HG03571 (cell line): Measurements from ENCODE around the gene RBBP8.
"Not testable (repeated sequence)": the region's sequence is repeated elsewhere in the genome, so short reads cannot be mapped to it uniquely, and the experiment has no call there.

ENCODE experiments used
- ATAC-seq: cut with Tn5 transposase; IDR thresholded peaks from one replicate; pipeline ENCODE4 v1.9.1; 2021; ENCODE audit not compliant: unreplicated experiment

RBBP8 gene

DNA sequence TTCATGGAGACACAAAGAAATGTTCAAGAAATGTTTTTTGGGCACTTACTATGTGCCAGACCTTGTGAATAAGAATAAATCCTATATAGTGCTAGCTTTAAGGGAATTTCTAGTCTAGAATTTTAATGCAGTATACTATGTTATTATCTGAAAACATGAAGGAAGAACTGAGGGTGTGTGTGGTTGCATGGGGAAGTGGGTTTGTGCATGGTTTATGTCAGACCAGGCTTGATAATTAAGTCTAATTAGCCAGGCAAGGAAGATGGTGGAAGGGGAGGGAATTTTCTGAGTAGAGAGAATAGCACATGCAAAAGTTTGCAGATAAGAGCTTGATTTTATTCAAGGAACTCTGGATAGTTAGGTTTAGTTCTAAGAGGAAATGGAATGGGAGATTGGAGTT, 6.5 kb downstream of the RBBP8 start:
- ATAC-seq = no peak

DNA sequence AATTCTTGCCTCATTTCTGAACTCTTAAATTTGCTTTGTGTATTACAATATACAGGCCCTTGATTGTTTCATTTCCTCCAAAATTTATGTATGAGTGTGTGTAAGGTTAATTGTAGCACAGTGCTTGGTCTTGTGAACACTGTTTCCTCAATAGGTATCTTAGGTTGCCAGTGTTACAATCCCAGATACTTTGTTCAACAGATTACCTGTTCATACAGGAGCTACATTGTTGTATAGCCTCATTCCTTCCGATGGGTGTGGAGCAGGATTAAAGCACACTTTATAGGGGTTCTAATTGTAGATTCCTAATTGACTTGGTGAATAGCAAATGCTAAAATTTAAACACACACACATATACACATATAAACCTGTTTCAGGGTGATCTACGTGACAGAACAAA, 10.7 kb downstream of the RBBP8 start:
- ATAC-seq = no peak

DNA sequence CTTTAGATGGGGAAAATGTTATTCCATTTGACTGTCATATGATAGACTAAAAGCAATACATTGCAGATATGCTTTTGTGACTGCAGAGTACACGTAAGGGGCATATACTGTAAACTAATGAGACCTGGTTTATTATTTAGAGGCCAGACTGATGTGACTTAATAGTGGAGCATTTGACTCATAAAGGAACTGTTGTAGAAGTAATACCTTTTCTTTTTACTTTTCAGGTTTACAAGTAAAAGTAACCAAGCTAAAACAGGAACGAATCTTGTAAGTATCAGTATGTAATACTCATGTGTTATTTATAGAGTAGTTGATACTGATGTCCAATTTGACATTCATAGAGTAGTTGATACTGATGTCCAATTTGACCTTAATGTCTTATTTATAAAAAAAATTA, 13.1 kb downstream of the RBBP8 start:
- no peak for ATAC-seq

DNA sequence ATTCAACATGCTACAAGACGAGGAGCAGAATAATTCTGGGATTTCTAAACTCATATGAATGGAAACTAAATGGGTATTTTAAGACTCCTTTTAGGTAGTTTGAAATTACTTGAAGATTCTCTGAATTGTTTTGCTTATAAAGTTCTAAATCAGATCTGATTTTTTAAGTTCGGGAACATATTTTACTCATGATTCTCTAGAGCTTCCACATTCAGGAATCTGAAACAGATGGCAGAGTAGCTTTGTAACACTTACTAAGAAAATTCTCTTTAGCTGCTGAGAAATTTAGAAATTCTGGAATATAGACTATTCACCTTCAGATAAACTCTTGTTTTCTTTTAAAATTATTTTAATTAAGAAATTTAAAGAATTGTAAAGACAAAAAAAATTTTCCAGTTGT, 13.7 kb downstream of the RBBP8 start:
- ATAC-seq = no peak

DNA sequence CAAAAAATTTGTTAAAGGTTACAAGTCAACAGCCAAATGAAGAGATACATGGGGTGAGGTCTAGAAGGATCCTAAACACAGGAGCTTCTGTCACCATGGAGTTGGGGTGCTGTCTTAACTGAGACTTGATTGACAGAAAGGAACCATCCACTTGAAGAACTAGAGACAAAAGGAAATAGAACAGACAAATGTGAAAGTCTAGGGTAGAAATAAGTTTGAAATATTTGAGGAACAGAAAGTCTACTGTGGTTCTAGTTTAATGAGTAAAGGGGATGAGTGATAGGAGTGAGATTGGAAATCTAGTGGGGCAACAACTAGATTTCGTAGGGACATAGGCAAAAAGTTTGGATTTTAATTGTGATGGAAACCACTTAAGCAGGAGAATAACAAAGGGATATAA, 18.7 kb downstream of the RBBP8 start:
- no peak for ATAC-seq

DNA sequence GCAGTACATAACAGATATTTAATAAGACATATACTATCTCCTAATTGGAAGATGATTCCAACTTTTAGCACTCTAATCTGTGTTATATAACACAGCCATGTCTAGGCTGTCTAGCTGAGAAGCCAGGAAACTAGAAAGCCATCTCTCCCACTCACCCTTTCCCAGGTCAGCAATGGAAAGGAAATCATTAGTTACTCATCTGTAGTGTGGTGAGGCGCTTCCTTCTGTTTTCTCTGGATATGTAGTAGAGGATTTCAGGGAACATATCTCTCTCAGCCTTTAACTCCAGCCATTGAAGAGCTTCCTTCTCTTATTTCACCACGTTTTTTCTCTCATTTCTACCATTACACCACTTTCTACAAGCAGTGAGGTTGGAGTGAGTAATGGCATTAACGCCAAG, 19.4 kb downstream of the RBBP8 start:
- no peak for ATAC-seq

DNA sequence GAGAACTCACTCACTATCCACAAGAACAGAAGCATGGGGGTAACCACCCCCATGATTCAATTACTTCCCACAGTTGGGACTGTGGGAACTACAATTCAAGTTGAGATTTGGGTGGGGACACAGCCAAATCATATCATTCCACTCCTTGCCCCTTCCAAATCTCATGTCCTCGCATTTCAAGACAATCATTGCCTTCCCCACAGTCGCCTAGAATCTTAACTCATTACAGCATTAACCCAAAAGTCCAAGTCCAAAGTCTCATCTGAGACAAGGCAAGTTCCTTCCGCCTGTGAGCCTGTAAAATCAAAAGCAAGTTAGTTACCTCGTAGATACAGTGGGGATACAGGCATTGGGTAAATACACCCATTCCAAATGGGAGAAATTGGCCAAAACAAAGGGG, 20.9 kb downstream of the RBBP8 start:
- not testable (repeated sequence) for ATAC-seq

DNA sequence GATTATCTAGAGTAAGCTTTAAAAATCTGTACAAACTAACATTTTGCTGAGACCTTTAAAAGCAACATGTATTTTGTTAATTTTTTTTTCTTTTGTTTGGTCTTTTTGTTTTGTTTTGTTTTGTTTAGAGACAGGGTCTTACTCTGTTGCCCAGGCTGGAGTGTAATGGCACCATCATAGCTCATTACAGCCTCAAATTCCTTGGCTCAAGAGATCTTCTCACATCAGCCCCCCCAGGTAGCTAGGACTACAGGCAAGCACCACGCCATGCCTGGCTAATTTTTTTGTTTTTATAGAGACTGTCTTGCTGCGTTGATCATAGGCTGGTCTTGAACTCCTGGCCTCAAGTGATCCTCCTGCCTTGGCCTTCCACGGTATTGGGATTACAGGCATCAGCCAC, 23.1 kb downstream of the RBBP8 start:
- ATAC-seq = no peak

DNA sequence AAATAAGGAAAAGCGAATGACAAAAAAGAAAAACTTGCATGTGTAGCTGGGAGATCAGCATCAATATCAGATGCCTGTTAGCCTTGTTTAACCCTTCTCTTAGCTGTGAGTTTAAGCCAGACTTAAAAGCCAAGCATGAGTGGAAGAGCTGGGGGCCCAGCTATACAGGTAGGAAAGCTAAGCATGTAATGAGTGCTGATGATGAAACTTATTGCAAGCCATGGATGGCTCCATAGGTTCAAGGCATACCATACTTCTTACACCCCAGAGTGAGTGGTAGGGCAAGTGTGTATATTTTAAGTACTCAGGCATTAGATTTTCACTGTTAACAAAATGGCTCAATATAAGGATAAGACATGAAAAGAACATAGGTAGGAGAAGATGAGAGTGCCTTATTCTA, 28.0 kb downstream of the RBBP8 start:
- ATAC-seq = no peak

DNA sequence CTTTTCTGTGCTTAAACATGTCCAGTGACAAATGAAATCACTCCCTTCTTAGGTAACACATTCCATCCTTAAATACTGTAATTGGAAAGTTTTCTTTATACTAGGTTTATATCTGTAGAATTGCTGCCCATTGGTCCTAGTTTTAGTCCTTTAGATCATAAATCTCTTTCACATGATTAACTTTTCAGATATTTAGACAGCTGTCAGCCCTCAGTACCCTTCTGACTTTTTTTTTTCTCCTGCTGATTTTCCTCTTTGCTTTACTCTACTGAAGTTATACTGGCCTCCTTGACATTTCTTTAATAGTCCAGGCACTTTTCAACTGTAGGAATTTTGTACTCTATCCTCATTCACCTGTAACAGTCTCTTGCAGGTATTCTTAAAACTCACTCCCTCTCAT, 28.9 kb downstream of the RBBP8 start:
- no peak for ATAC-seq

DNA sequence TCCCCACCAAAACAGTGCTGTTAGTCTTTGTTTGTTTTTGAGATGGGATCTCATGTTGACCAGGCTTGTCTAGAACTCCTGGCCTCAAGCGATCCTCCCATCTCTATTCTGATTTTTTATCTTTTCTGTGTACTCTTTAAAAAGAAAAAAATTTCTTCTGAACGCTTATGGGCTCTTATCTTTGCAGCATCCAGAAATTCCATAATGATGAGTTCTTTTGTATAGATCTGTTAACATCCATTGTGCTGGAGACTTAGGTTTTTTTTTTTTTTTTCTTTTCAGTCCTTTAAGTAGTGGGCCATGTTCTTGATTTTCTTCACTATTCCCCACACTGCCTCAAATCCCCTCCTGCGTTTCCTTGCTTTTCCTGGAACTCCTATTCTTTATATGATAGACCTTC, 31.0 kb downstream of the RBBP8 start:
- ATAC-seq = no peak

DNA sequence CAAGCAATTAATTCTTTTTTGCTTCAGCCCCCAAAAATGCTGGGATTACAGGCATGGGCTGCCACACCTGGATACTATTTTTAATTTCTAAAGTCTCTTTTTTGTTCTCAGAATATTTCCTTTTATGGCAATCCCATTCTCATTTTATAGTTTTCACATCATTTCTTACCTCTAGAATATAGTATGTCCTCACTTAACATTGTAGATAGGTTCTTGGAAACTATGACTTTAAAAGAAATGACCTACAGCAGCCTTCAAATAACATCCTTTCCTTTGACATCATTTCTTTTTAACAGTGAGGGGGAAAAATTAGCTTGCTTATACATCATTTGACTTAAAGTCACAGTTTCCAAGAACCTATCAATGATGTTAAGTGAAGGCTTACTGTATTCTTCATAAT, 31.6 kb downstream of the RBBP8 start:
- no peak for ATAC-seq

DNA sequence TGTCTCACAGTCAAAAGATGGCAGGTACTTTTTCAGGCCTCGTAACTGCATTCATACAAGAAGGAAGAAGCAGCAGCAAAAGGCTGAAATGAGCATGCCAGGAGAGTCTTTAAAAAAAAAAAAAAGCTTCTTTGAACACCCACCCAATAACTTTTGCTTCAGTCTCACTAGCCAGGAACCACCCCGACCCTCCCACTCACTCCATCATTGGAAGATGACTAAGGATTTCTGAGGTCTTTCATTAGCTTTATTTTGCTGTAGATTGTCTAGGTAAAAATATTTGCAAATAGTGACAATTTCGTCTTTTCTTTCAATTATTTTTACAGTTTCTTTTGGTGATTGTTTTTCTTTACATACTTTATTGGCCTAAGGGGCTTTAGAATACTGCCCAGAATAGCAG, 37.9 kb downstream of the RBBP8 start:
- ATAC-seq = no peak

DNA sequence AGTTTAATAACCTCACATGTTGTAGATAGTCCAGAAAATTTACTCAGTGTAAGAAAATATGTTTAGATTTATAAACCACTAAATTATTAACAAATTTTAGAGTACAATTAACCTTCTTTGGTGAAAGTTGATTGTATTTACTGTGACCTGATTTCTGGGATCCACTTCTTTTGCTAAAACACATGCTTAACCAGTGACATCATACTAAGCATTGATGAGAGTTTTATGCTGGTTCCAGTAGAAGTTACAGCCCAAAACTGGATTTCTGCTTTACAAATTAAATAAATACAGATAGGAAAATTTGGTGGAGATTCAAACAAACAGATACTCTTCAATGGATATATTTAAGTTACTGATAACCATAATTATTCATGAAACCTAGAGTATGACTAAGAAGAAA, 40.9 kb downstream of the RBBP8 start:
- no peak for ATAC-seq

DNA sequence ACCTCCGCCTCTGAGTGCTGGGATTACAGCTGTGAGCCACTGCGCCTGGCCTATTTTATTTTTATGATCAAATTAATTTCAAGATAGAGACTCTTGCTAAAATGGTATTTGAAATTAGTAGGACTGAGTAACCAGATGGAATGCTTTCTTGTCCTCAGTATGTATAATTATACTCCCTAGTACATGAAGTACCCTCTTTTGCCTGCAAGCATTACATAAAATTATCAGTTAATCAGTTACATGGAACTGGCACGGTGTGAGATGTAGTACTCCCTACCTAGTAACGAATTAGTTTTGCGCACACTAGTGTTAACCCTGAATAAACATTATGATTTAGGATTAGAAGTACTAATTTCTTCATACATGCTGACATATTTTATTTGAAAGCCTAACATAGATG, 41.6 kb downstream of the RBBP8 start:
- no peak for ATAC-seq

DNA sequence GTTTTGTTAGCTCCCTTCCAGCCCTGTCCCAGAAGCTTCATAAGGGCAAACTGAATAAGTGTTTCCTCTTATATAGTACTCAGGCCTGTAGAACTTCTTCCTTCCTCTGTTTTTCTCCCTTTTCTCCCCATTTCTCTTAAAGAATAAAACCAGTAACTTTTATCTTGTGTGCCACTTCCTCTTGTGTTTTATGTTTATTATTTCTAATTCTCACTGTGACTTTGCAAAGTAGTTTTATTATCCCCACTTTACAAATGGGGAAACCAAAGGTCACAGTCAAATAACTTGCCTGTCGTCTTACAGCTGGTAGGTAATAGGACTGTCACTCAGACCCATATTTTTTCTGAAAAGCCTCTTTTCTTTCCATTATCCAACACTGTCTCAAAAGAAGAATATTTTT, 42.4 kb downstream of the RBBP8 start:
- ATAC-seq = no peak

DNA sequence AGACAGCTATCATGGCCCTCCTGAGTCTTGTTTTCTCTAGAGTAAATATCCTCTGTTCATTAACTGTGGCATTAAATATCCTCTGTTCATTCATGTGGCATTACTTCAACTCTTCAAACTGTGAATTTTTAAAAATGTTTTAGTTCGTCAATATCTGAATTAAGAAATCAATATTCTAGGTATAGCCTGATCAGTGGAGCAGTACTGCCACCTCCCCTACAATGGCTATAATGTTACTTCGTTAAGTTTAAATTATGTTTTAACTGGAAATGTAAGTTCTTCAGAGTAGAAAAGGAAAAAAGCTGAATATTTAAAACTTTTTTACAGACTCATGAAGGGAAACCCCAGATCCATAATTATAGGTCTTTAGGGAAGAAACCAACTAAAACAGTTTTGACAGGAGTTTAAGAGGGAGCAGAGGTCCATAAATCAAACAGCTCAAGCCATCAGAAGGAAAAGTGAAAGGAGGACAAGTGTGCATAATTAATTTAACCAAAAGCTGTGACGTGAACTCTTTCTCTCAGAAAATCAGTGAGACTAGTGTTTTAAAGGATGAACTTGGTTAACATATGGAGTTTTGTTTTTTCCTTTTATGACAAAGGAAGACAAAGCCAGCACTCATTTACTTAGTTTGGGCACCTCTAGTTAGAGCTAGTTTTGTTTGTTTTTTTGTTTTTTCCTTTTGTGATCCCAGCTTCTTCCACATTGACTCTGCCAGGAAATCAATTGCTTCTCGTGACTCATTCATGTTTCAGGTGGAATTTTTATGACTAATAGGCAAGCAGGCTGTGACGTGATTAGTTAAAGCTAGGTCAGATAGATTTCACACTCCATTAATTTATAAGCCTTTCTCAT, 44.9 kb downstream of the RBBP8 start:
- ATAC-seq = no peak

DNA sequence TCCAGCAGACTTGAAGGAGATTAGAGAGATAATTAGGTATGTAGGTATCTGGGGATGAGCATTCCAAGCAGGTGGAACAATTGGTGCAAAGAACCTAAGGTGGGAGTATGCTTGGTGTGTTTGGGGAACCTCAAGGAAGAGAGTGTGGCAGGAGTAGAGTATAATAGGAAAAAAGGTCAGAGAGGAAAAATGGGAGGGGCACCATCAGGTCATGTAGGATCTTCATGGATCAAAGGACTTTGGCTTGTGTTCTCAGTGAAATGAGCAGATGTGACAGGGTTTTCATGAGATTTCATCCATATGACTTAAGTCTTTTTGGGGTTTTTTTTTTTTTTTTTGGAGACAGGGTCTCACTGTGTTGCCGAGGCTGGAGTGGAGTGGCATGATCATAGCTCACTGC, 47.3 kb downstream of the RBBP8 start:
- no peak for ATAC-seq

DNA sequence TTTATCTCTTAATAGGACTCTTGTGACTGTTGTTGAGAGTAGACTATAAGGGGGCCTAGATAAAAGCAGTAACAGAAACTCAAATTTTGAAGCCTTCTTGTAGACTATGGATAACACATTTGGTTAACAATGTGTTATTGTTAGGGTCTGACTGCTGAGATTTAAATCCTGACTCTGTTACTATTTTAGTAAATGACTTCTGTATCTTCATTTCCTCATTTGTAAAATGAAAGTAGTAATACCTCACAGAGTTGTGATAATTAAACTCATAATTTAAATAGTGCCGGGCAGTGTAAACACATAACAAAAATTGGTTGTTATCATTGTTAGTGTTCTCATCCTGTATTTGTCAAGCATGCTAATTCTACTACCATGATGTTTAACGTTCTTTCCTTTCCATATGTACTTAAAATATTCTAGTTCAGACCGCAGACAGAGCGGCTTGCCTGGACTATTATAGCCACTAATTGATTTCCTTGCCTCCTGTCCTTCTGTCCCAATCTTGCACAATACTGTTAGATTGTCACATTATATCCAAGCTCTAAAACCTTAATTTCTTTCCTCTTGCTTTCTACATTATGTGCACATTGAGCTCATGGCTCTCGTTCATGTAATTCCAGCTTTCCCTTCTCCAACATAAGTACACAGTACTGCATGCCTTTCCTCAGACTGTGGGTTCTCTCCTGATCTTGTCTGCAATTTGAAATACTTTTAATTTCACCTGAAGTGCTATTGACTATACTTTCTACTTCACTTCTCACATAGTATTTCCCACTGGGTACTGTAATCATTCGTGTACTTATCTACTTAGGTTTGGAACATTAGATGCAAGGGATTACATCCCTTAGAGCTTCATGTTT, 48.4 kb downstream of the RBBP8 start:
- ATAC-seq = no peak

DNA sequence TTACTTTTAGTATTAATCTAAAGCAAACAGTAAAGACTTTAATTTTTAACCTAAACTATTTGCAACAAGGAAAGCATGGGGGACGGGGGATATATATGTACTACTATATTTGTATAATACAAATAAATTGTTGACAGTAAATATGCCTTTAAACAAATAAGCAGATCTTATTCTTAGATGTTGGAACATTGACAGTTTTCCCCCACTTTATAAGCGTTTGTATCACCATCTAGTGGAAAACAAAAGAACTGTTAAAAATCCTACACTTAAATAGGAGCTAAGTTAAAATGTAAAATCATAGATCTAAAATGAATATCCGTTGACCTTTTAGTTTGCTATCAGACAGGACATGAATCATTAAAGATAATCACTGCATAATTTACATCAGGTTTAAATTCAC, 50.0 kb downstream of the RBBP8 start:
- ATAC-seq = no peak

DNA sequence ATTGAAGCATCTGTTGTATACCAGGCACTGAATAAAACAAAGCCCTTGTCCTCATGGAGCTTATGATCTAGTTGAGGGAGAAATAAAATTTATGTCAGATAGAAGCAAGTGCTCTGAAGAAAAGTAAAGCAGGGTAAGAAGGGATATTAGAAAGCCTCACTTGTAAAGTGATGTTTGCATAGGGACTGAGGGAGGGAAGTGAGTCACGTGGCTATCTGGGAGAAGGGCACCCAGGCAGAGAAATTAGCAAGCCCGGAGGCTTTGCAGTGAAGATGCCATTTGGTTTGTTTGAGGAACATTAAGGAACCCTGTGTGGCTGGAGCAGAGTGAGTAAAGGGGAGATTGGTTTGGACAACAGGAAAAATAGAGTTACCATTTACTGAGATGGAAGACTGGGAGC, 52.1 kb downstream of the RBBP8 start:
- no peak for ATAC-seq

DNA sequence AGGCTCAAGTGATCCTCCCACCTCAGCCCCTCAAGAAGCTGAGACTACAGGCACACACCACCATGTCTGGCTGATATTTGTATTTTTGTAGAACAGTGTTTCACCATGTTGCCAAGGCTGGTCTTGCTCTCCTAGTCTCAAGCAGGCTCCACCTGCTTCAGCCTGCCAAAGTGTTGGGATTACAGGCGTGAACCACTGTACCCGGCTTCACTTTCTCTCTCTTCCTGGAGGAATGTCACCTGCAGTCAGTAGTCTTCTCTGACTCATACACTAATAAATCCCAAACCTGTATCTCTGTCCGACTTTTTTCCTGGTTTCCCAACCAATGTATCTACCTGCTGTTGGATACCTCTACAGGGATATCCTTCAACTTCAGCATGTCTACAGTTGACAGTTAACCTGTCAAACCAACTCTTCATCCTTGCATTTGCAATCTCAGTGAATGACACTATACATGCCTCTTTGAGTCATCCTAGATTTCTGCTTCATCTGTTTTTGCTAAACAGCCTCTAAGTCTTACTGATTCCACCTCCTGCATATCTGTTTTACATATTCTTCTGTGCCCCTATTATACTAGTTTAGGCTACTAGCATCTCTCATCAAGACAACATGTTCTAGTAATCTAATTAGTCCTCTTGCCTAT, 54.5 kb downstream of the RBBP8 start:
- no peak for ATAC-seq
